ENCODE results near the gene JMJD8.
A peak's percentile ranks its signal among the peaks of the same experiment; 100 is the strongest.

JMJD8 gene

GRCh38 chr16:642189-643049 is 41.7 kb downstream of the JMJD8 start (continued):
- no peak for TF ChIP-seq SALL2 (tag by site-specific recombination; IDR thresholded peaks at IDR 0.05; ENCODE audit: borderline replicate concordance)
- TF ChIP-seq ZNF239 (tag by site-specific recombination; IDR thresholded peaks at IDR 0.05): no peak
- no peak for TF ChIP-seq ZFP69B (tag by site-specific recombination; IDR thresholded peaks at IDR 0.05)
- no peak for TF ChIP-seq ZNF24 (tag by site-specific recombination; IDR thresholded peaks at IDR 0.05)
- TF ChIP-seq TCF7L2 (IDR thresholded peaks at IDR 0.05; ENCODE audit: borderline replicate concordance, low read depth, low read length): no peak
- no peak for TF ChIP-seq ZNF175 (tag by site-specific recombination; IDR thresholded peaks at IDR 0.05)
- no peak for TF ChIP-seq ZNF654 (tag by site-specific recombination; IDR thresholded peaks at IDR 0.05; ENCODE audit: low read depth)
- TF ChIP-seq GLIS1 (tag by site-specific recombination; IDR thresholded peaks at IDR 0.05): peak; percentile 79

DNA sequence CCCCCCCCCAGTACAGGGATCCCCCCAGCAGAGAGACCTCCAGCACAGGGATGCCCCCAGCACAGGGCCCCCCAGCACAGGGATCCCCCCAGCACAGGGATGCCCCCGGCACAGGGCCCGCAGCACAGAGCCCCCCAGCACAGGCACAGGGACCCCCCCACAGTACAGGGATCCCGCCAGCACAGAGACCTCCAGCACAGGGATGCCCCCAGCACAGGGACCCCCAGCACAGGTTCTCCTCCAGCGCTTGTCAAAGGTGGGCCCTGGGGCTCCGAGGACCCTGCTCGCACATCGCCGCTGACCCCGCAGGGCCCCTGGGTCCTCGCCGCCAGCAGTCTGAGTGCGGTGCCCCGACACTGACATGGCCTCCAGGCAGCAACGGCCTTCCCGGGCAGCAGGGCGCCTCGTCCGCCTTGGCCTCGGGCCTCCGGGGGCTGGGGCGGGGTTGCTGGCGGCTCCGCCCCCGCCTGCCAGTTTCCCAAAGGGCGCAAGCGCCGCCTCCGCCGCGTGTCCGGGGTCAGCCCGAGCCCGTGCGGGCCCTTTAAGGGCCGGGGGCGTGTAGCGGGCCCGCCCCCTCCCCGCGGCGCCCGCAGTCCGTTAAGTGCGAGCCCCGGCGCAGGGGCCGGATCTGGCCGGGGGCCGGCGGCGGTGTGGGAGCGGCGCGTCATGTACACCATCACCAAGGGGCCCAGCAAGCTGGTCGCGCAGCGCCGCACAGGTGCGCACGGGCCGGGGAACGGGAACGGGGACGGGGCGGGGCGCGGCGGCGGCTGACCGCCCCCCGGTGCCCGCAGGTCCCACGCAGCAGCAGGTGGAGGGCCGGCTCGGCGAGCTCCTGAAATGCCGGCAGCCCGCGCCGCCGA is 42.6 kb downstream of the JMJD8 start, which contains the start of gene MCRIP2:
Gene MCRIP2 (plus strand): TSS at position 503 of the 863 bp plus-strand sequence. CDS start 164 bp downstream, at position 667.
- CTCF ChIA-PET: no interaction called here
- H3K9me3 ChIP-seq (ENCODE audit: control insufficient read depth, insufficient read depth, low read depth, low read length): no peaks in the 10 kb centered on the region
- H3K4me1 ChIP-seq (ENCODE audit: control insufficient read depth, insufficient read depth, low read length): peaks cover 8% of the 10 kb centered on the region; the same call in 1 of the 2 replicates
- POLR2A ChIA-PET: no interaction called here
- H3K4me3 ChIP-seq (ENCODE audit: low read depth, low read length): peak within 1 kb of the TSS; percentile 52
- no peaks in the 10 kb centered on the region; a peak in 1 of 3 replicates for H3K36me3 ChIP-seq (ENCODE audit: control insufficient read depth in 2 of 2, insufficient read depth in 1 of 2, low read length in 2 of 2)
- H3K27ac ChIP-seq (ENCODE audit: extremely low read depth, low read depth, low read length): peak within 1 kb of the TSS; percentile 66; the same call in 1 of the 2 replicates
- TF ChIP-seq ZNF521 (tag by site-specific recombination; IDR thresholded peaks at IDR 0.05) (no peak), PATZ1 (tag by site-specific recombination; IDR thresholded peaks at IDR 0.05) (peak; percentile 95), ZNF623 (tag by site-specific recombination; IDR thresholded peaks at IDR 0.05) (no peak), ZBTB6 (tag by site-specific recombination; IDR thresholded peaks at IDR 0.05) (no peak), ZNF274 (IDR thresholded peaks at IDR 0.05; ENCODE audit: low read length) (no peak), ZNF274 (tag by site-specific recombination; IDR thresholded peaks at IDR 0.05; ENCODE audit: borderline replicate concordance) (no peak), SCRT2 (tag by site-specific recombination; IDR thresholded peaks at IDR 0.05) (no peak), YY1 (tag by site-specific recombination; IDR thresholded peaks at IDR 0.05) (peak; percentile 60; the same call in 1 of the 2 replicates), ZNF707 (tag by site-specific recombination; IDR thresholded peaks at IDR 0.05) (no peak), ZBTB49 (tag by site-specific recombination; IDR thresholded peaks at IDR 0.05; ENCODE audit: low read depth) (no peak), ZNF223 (tag by site-specific recombination; IDR thresholded peaks at IDR 0.05) (no peak), ZBTB17 (tag by site-specific recombination; IDR thresholded peaks at IDR 0.05) (no peak), ZFP69B (tag by site-specific recombination; IDR thresholded peaks at IDR 0.05) (no peak), ZIC2 (tag by site-specific recombination; IDR thresholded peaks at IDR 0.05) (peak; percentile 49; the same call in 1 of the 2 replicates), ZNF501 (tag by site-specific recombination; IDR thresholded peaks at IDR 0.05) (no peak), ZNF555 (tag by site-specific recombination; conservative IDR thresholded peaks at IDR 0.05) (no peak), TCF7L2 (IDR thresholded peaks at IDR 0.05; ENCODE audit: borderline replicate concordance, low read depth, low read length) (no peak)
- TF ChIP-seq, protein P1, sequence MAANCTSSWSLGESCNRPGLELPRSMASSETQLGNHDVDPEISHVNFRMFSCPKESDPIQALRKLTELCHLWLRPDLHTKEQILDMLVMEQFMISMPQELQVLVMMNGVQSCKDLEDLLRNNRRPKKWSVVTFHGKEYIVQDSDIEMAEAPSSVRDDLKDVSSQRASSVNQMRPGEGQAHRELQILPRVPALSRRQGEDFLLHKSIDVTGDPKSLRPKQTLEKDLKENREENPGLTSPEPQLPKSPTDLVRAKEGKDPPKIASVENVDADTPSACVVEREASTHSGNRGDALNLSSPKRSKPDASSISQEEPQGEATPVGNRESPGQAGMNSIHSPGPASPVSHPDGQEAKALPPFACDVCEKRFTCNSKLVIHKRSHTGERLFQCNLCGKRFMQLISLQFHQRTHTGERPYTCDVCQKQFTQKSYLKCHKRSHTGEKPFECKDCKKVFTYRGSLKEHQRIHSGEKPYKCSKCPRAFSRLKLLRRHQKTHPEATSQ (tag by site-specific recombination; IDR thresholded peaks at IDR 0.05): no peak
- TF ChIP-seq, protein P2, sequence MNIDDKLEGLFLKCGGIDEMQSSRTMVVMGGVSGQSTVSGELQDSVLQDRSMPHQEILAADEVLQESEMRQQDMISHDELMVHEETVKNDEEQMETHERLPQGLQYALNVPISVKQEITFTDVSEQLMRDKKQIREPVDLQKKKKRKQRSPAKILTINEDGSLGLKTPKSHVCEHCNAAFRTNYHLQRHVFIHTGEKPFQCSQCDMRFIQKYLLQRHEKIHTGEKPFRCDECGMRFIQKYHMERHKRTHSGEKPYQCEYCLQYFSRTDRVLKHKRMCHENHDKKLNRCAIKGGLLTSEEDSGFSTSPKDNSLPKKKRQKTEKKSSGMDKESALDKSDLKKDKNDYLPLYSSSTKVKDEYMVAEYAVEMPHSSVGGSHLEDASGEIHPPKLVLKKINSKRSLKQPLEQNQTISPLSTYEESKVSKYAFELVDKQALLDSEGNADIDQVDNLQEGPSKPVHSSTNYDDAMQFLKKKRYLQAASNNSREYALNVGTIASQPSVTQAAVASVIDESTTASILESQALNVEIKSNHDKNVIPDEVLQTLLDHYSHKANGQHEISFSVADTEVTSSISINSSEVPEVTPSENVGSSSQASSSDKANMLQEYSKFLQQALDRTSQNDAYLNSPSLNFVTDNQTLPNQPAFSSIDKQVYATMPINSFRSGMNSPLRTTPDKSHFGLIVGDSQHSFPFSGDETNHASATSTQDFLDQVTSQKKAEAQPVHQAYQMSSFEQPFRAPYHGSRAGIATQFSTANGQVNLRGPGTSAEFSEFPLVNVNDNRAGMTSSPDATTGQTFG (tag by site-specific recombination; IDR thresholded peaks at IDR 0.05; ENCODE audit: borderline replicate concordance): no peak

Measured in HEK293 (cell line).